Stimulated activated CD4-positive, alpha-beta T cell treated with anti-CD3 and anti-CD28 coated beads, Interleukin-1b, Interleukin-23, amount 100 ng/mL, for 48 hours (primary cell): ENCODE data around the gene HSDL2.
"Not testable (repeated sequence)": the region's sequence is repeated elsewhere in the genome, so short reads cannot be mapped to it uniquely, and the experiment has no call there.

Experiments used
- DNase-seq: peaks from one replicate; pipeline ENCODE4 v3.0.0-alpha.2; 2020

Gene HSDL2

DNA sequence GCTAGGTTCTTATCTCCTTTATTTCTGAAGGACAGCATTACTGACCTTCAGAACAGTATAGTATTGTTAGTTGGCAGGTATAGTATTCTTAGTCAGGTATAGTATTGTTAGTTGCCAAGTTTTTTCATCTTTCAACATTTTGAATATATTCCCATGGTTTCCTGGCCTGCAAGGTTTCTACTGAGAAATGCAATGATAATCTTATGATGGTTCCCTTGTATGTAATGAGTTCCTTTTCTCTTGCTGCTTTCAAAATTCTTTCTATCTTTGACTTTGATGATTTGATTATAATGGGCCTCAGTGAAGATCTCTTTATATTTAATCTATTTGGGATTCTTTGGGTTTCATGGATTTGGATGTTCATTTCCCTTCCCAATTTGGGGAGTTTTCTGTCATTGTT, 12.4 kb upstream of the HSDL2 start:
- no peak for DNase-seq

DNA sequence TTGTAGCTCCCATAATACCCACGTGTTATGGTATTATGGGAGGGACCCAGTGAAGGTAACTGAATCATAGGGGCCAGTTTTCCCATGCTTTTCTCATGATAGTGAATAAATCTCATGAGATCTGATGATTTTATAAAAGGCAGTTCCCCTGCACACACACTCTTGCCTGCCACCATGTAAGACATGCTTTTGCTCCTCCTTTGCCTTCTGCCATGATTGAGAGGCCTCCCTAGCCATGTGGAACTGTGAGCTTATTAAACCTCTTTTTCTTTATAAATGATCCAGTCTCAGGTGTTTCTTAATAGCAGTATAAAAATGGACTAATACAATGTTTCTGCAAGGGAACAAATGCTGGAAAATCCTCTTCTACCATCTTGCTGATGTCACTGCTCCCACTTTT, 10.1 kb upstream of the HSDL2 start:
- DNase-seq, result no peak

DNA sequence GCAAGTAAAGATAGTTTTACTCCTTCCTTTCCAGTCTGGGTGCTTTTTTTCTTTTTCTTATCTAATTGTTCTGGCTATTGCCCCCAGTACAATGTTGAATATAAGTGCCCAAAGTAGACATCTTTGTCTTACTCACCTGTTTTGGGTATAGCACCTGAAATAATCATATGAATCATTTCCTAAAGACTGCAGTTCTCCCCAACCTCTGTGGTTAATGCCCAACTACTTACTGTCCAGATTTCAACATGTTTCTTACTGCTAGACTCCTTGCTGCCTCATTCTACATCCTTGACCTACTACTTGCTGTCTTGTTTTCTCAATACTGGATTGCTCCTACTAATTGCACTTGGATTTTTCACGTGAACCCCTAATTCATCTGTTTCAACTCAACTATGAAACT, 8.8 kb upstream of the HSDL2 start:
- no peak for DNase-seq

DNA sequence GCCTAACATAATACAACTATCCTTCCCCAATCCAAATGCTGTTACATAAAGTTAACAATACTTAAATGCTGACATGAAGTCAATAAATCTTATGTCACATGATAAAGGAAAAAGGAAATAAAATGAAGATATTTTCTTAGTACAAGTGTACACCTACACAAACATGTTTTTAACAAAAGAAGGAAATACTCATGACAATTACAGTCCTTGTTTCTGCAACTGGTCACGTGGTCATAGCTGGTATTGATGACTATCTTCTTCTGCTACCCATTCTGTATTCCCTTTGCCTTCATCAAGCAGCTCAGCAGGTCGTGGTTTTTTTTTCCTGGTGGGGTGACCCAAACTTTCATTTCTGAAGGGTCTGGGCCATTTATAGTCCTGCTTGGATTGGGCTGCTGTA, 6.2 kb upstream of the HSDL2 start:
- DNase-seq, result not testable (repeated sequence)

DNA sequence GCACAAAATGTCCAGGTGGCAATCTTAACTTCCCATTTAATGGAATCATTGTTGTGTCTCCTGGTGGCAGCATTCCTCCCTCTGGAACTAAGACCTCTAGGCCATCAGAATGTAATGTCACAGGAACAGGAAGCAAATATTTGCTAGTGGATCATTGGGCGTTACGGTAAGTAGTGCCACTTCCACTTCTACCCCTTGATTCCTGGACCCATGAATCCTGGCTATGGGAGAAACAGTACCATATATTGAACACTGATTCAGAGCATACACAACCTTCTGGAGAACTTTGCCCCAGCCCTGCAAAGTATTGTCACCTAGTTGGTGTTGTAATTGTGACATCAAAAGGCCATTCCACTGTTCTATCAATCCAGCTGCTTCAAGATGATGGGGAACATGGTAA, 5.7 kb upstream of the HSDL2 start:
- DNase-seq, result not testable (repeated sequence)

DNA sequence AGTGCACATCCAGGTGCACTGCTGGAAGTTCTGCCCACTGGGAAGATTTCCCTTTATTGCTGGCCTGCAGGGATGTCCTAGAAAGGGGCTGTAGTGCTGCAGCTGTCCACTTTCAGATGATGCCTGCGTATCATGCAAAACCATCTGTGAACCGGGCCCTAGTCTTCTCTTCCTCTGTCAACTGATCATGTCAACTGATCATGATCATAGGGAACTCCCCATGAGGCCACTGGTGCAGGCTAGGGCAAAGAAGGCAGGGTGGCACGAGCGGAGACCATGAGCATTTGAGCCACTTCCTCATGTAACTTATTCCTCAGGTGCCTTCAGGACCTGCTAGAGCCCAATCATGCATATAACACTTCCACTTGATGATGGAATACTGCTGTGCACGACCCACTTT, 4.5 kb upstream of the HSDL2 start:
- DNase-seq, result no peak

DNA sequence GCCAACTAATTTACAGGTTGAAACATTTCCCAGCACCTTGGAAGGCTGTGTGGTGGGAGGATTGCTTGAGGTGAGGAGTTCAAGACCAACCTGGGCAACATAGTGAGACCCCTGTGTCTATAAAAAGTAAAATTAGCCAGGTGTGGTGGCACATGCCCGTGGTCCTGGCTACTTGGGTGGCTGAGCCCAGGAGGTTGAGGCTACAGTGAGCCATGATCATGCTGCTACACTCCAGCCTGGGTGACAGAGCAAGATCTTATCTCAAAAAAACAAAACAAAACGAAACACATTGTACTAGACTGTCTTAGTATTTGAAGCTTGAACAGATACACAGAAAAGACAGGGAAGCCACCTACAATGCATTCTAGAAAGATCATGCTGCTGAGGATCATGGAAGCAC, 2.8 kb upstream of the HSDL2 start:
- no peak for DNase-seq

DNA sequence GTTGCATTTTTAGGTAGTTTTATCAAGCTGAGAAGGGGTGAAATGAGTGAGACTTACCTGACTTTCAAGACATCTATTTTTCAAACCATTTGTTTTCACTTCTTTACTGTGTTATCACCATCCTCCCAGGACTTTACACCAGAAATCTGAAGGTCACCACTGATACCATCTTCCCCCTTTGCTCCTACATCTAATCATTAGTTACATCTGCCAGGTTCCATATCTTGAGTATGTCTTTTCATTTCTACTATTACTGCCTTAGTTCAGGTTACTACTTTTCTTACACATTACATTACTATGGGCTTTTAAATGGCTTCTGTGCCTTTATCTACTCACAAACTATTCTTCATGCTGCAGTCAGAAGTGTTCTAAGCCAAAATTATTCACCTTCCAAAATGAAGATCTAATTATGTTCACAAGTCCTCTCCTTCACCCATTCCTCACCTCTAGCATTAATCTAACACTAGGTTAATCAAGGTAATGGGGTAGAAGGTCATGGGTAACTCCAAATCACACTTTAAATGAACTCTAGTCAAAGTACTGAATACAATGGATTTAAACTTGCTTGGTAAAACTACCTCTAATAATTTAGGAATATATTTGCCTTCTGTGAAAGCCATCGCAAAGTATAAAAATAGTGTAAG, 2.1 kb upstream of the HSDL2 start:
- DNase-seq, result no peak

DNA sequence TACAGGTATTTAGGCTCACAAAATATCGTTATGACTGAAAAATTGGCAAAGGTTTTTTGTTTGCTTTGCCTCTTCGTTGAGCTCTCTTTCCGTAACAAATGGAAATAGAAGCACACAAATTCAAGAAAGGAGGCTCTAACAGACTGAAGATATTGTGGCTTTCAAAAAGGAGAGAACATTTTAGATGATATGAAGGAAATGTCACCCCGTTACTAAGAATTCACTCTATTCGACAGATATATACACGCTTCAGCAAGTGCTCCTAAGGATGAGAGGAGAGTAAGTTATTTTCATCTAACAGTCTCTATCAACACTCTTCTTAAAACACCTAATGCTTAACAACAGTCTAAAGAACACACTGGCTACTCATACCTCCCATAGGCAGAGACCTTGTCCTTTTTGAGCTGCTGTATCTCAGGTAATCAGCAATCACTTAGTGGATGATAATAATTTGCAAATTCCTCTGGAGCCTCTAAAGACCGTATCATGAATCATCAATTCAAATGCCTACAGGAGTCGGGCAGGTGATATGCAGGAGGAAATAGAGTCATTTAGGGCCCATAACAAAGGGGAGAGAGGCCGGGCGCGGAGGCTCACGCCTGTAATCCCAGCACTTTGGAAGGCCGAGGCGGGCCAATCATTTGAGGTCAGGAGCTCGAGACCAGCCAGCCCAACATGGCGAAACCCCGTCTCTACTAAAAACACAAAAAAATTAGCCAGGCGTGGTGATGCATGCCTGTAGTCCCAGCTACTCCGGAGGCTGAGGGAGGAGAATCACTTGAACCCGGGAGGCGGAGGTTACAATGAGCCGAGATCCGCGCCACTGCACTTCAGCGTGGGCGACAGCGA, 1.4 kb upstream of the HSDL2 start:
- DNase-seq, result peak; percentile 36

DNA sequence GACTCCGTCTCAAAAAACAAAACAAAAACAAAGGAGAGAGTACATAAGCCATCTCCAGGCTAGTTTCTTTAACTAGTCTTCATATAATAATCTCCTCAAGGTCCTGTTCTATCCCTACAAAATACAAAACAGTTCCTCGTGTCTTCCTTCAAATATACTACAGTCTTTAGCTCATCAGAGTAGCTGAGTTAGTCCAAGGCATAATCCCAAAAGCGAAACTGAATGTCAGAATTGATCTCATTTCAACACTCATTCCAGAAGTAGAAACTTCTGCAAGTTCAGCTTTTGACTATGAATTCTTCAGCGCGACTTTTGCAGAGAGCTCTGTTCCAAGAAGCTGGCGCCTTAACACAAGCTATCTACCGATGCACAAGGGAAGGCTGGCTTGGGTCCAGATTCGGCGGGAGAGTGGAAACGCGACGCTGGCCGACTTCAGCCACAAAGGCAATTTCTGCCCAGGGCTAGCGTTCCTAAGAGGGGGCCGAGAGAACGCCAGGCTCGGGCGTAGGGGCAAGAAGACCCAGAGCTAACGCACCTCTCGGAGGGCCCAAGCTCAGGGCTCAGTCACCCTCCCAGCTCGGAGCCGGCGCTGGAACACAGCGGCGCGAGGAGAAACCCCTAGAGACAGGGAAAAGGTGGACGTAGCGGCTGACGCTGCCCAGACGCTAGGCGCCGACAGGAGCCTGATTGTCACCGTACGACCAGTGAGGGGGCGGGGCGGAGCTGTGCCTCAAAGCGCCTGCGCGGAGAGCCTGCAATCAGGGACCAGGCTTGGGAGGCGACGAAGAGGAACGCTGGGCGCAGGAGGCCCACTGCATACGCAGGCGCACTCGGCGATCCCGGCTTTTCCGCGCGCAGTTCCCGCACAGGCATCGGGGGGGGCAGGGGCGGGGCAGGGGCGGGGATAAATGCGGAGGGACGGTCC, 469 bp upstream of the HSDL2 start:
- DNase-seq, result peak; percentile 97

DNA sequence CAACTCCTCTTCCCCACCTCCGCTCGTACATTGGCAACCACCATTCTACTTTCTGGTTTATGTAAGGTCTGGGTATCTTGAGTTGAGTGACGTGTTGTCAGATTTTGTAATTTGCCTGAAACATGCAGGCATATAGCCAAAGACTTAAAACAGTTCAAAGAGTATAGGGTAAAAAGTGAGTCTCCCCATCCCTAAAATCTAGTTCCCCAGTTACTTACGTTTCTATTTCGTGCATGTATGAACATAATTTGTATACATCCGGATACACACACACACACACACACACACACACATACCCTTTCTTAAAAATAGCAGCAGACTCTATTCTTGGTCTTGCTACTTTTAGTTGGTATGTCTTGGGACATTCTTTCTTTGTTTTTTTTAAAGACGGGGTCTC, 915 bp downstream of the HSDL2 start:
- DNase-seq, result no peak

DNA sequence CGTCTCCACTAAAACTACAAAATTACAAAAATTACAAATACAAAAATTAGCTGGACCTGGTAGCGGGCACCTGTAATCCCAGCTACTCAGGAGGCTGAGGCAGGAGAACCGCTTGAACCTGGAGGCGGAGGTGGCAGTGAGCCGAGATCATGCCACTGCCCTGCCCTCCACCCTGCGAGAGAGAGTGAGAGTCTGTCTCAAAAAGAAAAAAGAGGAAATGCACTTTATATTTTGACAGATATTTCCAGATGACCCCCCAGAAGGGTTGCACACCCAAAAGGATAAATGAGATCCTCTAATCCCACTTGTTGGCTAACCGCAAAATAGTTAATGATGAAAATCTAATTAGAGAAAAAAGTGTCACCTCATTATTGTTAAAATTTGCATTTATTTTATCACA, 2.2 kb downstream of the HSDL2 start:
- DNase-seq, result no peak

DNA sequence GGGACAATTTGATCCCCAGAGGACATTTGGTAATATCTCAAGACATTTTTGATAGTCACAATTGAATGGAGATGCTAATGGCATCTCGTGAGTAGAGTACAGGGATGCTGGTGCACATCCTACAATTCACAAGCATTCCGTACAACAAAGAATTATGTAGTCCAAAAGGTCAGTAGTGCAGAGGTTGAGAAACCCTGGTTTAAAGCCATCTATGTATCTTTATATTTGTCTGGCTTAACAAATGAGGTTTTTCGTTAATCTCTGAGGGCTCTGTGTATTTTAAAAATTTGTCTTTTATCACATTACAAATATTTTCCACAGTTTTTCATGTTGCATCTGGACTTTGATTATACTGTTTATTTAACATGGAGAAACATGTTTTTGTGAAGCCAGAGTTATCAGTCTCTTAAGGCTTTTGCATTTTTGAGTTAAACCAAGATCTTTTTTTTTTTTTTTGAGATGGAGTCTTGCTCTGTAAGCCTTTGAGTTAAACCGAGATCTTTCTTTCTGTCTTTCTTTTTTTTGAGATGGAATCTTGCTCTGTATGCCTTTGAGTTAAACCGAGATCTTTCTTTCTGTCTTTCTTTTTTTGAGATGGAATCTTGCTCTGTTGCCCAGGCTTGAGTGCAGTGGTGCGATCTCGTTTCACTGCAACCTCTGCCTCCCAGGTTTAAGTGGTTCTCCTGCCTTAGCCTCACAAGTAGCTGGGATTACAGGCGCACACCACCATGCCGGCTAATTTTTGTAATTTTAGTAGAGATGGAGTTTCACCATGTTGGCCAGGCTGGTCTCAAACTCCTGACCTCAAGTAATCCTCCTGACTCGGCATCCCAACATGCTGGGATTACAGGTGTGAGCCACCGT, 2.8 kb downstream of the HSDL2 start:
- DNase-seq, result no peak

DNA sequence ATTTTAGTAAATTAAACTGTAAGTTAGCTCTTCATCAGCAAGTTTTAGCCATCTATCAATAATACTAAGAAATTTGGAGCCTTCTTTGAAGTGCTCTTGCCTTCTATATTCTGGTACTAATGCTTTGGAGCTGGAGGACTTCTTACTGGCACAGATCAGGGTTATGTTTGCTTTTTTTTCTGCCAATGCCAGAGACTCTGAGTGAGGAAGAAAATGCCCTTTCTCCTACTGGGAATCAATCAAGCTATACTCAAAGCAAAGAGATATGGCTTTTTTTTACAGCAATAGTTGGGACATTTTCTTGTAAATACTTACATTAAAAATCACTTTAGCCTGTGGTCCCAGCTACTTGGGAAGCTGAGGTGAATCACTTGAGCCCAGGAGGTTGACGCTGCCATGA, 4.3 kb downstream of the HSDL2 start:
- DNase-seq, result no peak

DNA sequence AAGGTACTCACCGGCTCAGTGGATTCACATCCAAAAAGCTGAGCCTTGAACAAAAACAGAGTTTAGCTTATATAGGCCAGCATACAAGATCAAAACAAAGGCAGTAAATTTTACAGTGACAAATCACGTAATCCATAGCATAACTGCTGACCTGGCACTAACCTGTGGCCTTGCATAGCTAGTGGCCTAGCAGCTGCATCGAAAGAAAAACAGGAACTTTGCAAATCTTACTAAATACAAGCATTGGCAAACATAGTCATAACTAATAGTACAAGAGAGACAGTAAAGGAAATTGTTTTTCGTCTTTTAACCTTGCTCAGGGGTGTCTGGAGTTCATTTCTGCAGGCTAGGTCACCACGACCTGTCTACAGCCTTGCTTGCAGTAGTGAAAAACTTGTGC, 4.8 kb downstream of the HSDL2 start:
- no peak for DNase-seq

DNA sequence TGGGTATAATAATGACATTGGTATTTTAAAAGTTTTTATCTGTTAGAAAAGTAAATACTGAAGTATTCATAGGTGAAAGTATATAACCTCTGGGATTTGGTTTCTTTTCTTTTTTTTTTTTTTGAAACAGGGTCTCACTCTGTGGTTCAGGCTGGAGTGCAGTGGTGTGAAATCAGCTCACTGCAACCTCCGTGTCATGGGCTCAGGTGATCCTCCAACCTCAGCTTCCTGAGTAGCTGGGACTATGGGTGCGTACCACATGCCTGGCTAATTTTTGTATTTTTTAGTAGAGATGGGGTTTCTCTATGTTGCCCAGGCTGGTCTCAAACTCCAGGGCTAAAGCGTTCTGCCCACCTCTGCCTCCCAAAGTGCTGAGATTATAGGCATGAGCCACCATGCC, 7.2 kb downstream of the HSDL2 start:
- DNase-seq, result no peak

DNA sequence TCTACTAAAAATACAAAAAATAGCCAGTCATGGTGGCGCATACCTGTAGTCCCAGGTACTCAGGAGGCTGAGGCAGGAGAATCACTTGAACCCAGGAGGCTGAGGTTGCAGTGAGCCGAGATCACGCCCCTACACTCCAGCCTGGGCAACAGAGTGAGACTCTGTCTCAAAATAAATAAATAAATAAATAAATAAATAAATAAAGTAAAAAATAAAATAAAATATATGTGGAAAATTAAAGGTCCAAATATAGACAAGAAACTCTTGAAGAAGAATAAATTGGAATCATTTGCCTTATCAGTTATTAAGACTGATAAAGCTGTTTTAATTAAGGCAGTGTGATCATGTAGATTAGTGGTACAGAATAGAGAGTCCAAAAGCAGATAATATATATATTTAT, 10.0 kb downstream of the HSDL2 start:
- not testable (repeated sequence) for DNase-seq

DNA sequence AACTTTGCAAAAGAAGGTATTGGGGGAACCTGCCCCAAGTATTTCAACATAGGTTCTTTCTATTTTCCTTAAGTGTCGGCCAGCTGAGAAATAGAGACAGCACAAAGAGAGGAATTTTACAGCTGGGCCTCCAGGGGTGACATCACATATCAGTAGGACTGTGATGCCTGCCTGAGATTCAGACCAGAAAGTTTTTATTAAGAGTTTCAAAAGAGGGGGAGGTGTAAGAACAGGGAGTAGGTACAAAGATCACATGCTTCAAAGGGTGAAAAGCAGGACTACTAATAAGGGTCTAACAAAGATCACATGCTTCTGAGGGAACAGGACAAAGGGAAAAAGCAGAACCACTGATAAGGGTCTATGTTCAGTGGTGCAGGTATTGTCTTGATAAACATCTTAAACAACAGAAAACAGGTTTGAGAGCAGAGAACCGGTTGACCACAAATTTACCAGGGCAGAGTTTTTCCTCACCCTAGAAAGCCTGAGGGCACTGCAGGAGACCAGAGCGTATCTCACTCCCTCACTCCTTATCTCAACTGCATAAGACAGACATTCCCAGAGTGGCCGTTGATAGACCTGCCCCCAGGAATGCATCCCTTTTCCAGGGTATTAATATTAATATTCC, 12.1 kb downstream of the HSDL2 start:
- DNase-seq, result not testable (repeated sequence)

DNA sequence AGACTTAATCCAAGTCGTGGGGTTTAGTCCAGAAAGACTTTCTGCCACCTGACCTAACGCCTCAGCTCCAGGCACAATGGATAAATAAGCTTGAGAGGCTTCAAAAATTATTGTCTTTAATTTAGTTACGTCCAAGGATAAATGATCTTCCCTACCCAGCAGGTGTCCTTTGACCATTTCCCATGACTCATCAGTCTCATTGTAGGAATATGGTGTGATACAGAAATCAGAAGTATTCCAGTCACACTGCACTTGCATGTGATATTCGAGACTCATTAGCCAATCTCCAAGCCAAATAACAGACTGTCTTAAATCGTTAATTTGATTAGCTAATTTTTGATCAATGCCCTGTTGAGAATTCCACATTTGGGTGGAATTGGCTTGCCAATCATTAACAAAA, 13.2 kb downstream of the HSDL2 start:
- DNase-seq, result not testable (repeated sequence)

DNA sequence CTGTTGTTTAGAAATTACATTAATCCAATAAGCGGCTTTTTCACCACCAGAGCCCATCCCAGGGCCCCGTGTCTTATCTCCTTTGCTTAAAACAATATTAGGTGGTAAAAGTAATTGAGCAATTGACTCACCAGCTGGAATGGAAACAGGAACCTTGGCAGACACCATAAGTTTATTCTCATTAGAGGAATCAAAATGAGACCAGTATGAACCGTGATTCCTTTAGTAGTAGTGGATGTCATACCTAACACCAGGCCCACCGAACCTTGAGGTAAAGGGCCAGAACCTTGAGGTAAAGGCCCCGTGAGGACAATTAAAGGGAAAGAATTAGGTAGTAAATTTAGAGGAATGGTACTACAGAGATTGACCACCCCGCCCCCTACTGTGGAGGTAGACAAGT, 16.5 kb downstream of the HSDL2 start:
- DNase-seq, result no peak

DNA sequence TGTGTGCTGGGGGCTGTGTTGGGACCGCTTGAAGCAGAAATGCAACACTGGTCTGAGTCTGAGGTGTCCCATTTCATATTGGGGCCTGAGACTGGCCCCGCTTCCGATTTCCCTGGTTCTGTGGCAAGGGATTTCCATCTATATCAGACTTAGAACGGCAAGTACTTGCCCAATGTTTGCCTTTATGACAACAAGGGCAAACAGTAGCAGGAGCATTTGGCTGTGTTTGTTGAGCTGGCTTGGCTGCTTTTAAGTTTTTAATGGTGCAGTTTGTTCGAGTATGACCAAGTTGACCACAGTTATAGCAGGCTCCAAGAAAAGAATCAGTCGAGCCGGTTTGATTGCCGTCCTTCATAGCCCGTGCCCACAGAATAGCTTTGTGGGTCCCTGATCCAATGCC, 17.0 kb downstream of the HSDL2 start:
- no peak for DNase-seq

DNA sequence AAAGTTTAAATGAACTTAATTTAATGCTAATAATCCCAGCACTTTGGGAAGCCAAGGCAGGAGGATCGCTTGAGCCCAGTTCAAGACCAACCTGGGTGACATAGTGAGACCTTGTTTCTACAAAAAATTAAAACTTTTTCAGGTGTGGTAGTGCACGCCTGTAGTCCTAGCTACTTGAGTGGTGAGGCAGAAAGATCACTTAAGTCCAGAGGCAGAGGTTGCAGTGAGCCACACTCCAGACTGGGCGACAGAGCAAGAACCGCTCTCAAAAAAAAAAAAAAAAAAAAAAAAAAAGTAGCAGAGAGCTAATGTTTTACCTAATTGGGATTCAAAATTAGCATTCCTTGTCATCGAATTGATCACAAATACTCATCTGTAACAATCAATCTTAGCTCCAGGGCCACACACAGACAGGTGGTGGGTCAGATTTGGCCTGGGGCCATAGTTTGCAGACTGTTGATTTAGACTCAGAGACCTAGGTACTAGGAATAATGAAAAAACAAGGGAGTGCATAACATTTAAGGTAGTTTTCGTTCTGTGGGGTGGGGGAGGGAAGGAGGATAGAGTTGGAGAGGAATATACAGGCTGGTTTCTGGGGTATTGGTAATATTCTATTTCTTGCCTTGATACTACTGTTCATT, 21.4 kb downstream of the HSDL2 start:
- no peak for DNase-seq
